Stimulated activated CD4-positive, alpha-beta T cell treated with anti-CD3 and anti-CD28 coated beads, Interleukin-12 subunit alpha, Interleukin-12 subunit beta, amount 100 ng/mL, for 48 hours (primary cell): ENCODE results near the gene CD99.
"Not testable (repeated sequence)": the region's sequence is repeated elsewhere in the genome, so short reads cannot be mapped to it uniquely, and the experiment has no call there.

Experiments used
- DNase-seq, 3 donors: peaks; one replicate each; pipeline ENCODE4 v3.0.0-alpha.2; 2020; ENCODE audit warnings: low read depth in 2 of 3, low spot score in 1 of 3

Gene CD99

DNA sequence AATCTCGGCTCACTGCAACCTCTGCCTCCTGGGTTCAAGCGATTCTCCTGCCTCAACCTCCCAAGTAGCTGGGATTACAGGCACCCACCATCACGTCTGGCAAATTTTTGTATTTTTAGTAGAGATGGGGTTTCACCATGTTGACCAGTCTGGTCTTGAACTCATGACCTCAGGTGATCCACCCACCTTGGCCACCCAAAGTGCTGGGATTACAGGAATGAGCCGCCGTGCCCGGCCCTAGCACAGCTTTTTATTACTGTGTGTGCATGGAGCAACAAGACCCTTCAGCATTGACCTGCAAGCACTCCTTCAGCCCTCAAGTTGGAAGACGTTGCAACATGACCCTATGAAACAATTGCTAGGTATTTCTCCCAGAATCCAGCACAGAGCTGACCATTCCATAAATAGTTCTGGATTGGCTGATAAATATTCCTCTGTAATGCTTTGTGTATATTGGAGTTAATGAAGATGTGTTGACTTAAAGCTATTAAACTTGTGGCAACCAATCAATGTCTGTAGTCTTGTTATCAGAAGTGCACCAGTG lies 15.4 kb upstream of the CD99 start:
- DNase-seq: not testable (repeated sequence)

DNA sequence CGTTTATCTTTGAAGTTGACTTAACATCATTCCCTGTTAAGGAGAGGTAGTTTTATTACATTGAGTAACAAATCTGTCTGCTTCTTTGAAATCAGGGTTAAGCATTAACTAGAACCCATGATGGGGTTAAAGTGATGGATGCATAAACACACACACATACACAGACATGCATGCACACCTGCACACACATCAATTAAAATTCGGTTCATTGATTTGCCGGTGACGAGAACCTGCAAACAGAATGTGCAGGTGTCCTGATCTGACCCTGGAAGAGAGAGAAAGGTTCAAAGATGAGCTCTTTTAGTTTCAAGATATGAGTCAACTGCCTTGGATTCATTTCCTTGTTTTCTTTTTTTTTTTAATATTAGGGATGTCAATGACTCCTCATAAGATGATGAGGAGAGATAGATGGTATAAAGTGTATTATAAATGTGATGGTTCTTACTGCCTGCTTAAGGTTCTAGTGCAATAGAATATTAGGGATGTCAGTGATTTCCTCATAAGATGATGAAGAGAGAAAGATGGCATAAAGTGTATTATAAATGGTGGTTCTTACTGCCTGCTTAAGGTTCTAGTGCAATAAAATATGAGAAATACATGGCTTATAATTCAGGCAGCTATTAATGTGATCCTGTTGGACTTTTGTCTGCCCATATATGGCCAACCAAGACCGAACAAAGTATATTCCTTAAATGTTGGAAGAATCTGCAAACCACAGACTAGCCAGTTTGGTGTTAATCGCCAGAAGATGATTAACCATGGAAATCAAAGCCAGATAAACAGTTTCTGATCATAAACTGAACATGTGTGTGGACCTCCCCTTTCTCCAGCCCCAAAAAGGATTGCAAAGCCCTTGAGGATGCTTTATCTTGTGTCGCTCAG lies 14.1 kb upstream of the CD99 start:
- DNase-seq: no peak

DNA sequence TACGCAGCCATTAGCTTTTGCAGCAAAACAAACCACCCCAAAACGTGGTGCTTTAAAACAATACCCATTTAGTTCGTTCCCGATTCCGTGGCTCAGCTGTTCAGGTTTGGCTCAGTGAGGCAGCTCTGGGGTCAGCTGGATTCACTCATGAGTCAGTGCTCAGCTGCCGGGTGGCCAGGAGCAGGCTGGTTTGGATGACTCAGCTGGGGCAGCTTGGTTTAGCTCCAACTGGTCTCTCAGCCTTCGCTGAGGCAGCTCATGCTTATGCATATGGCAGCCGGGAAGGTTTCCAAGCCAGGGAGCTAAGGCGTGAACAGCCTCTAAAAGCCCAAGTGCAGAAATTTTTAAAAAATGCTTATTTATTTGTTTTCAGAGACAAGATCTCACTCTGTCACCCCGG lies 13.3 kb upstream of the CD99 start:
- DNase-seq: no peak

DNA sequence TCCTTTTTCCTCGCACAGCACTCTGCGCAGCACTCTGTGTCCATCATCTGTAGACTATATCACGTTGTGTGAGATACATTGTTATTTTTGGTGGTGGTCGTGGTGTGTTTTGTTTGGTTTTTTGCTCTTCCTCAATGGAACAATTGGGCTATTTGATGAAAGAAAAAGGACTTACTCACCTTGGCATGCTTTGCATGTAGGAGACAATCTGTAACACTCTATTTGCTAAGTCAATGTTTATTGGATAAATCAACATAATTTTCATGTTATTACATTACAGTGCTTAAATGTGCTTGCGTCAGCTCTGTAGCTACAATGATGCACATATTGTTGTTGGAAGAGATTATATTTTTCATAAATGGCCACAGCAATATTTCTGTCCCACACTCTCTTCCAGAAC lies 12.5 kb upstream of the CD99 start:
- DNase-seq: no peak

DNA sequence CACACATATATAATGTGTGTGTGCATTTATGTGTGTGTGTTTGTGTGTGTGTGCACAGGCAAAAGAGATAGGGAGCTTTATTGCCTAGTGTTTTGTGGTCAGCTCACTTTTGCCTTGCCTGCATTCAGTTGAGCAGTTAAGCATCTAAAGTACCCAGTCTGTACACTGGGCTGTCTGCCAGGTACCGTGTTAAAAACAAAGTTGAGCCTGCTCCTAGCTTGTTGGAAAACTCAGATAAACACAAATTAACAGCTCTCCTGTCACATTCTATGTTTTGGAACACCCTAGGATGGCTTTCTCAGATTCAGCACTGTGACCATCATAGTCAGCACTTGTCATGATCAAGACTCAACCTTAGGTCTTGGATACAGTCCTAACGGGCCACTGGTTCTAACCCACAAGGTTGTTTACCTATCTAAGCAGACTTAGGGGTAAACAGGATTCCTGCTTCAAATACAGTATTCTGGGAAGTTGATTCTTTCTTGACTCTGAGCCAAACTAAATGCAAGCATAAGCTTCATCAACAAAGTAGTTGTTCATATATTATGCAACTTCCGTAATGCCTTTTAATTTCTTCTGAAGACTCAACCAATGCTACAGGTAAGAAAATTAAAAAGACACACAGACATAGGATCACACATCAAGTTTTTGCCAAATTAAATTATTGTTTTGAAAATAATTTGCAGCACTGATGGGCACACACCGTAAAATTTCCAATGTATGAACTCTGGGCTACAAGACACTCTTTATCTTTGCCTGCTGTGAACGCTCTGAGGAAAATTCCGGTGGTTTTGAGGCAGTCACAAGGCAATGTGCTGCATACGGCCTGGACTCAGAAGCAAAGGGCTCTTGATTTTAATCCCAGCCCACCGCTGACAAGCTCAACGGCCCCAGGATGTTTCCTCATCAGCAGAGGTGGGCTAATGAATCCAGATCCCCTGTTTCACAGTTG lies 11.3 kb upstream of the CD99 start:
- no peak for DNase-seq

DNA sequence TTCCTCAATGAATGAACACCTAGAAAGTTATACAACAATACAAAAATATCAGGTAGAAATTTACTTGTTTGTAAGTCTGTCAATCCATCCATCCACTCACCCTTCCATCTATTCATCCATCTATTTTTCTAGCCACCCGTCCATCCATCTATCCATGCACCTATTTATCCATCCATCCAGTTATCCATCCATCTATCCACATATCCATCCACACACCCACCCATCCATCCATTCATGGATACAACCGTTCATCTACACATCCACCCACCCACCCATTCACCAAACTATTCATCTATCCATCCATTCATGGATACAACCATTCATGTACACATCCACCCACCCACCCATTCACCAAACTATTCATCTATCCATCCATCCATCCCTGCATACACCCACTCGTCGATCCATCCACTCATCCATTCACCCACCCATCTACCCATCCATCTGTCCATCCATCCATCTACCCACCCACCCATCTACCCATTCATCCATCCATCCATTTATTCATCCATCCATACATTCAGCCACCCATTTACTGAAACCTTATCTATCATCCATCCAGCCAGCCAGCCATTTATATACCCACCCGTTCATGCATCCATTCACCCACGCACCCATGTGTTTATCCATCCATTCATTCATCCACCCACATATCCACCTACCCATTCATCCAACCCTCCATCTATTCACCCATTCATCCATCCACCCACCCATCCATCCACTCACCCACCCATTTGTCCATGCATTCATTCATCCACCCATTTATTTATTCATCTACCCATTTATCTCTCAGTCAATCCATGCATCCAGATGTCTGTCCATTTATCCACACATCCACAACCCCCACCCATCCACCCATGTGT lies 10.4 kb upstream of the CD99 start:
- DNase-seq: no peak

DNA sequence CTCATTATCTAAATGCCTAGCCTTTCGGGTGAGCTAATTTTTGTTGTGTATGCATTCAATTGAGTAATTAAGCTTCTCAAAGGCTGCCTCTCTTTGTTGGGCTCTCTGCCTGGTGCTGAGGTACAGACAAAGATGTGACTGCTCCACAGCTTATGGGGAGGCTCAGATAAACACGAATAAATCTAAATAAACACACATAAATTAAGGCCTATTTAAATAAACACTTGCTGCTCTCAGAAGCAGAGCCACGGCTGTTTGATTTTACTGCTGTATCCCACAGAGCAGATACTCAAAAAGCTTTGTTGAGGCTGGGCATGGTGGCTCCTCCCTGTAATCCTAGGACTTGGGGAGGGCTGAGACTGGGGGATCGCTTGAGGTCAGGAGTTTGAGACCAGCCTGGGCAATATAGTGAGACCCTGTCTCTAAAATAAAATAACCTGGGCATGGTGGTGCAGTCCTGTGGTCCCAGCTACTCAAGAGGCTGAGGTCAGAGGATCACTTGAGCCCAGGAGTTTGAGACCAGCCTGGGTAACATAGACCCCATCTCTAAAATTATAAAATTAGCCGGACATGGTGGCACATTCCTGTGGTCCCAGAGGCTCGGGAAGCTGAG lies 8.4 kb upstream of the CD99 start:
- DNase-seq: no peak

DNA sequence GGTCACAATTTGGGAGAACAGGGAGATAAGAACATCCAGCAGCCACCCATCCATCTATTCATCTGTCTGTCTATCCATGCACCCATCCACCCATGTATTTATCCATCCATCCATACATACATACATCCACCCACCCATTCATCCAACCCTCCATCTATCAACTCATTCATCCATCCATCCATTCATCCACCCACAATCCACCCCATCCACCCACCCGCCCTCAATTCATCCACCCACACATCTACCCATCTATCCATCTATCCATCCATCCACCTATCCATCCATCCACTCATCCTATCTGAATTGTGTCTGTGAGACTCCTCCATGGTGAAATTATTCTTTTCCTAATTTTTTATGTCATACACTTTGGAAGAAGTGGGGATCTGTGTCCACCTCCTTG lies 6.8 kb upstream of the CD99 start:
- no peak for DNase-seq

DNA sequence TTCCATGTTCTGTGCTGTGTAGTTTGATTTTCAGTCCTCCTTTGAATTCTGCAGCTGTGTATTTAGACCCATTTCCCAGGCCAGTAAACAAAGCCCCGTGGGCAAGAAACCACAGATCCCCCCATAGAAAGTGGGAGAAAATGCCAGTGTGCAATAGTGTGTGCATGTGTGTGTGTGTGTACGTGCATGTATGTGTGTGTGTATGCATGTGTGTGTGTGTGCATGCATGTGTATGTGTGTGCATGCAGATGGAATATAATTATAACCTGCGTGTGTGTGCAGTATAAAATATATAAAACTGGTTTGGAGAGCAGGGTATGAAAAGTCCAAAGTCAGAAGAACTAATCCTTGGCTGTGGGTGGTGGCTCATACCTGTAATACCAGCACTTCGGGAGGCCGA lies 5.2 kb upstream of the CD99 start:
- no peak for DNase-seq

DNA sequence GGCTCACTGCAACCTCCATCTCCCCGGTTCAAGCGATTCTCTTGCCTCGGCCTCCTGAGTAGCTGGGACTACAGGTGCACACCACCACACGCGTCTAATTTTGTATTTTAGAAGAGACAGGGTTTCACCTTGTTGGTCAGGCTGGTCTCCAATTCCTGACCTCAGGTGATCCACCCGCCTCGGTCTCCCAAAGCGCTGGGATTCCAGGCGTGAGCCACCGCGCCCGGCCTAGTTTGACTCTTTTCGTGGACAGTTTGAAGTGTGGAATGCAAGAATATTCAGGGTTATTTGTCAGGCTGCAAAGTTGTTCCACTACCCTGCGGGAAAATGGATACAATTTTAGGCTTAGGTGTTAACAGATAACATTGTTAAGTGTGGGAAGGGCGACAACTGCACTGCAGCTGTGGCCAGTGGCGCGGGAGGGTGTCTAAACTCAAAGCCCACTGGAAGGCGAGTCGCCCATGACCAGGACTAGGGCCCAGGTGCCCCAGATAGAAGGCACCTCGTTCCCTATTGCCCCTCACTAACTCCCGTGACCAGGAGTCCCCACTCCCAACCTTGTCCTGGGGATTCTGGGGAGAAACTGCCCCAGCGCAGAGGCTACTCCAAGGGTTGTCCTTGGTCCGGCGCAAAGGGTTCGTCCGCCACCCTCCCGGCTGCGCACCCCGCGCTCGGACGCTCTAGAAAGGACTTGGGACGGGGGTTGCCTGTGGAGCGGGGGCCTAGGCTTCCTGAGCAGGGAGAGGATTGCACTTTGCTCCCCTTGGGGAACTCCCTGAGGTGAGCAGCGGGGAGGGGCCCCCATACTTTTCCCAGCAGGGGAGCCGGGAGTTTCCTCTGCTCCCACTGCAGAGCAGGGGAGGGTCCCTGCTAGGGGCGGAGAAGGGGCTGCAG lies 1.1 kb upstream of the CD99 start:
- DNase-seq: no peak

DNA sequence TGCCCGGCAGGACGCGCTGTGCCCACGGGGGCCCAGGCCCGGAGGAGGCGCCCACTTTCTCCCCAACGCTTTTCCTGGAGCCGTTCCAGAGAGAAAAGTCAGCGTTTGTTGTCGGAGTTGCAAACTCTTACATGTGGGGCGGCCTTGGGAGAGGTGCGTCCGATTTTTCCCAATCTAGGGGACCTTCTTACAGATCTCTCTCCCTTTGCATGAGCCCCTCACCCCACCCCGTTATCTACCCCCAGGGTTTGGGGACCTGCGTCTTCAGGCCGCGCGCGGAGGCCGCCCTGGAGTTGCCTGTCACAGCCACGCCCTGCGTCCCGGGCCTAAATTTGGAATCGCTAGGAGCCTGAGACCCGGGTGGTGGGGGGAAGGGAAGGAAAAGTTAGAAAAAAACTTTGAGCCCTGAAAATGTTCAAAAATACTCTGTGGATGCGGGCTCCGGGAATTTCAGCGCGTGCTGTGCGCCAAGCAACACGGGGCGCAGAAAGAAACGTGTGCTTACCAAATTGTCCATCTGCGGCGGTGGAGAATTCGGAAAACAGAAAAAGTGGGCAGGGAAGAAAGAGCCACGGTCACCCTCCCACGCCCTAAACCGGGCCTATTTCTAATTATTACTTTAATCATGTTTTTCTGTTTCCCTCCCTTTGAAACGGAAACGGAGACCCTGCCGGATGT lies 587 bp downstream of the CD99 start:
- no peak for DNase-seq

DNA sequence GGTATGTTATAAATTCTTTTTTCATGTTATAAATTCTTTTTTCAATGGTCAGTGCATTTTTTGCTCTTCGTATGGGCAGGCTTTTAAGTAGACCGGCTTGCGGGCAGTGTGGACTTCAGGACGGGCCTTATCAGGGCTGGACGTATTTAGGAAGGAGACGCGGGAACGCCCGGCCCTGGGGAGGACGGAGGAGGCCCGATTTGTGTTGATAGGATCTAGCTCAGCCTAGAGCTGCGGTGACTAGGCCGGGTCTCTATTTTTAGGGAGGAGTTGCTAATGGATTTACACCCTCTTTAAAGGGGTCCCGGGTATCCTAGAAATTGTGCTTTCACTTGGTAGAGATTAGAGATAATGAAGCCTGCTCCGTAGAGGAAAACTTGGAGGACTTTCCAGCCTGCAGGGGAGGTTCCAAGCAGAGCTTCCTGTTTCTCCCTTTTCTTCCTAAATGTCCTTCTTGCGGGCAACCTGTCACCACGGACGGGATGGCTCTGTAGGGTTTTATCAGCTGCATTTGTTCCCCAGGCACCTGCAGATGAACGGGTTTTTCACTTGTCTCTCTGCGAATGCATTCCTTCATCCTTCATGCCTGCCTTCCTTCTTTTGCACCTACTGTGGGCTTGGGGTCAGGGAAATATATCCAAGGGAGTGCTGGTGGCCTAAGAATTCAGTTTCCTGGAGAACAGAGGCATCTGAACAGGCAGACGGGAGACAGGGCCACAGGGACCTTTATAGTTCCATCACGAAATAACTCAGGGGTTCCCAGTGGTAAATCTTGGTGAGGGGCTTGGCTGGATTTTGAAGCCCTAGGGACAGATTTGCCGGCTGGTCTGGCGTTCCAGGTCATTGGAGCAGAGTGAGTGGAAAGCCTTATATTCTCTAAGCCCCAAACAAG lies 1.4 kb downstream of the CD99 start:
- no peak for DNase-seq

DNA sequence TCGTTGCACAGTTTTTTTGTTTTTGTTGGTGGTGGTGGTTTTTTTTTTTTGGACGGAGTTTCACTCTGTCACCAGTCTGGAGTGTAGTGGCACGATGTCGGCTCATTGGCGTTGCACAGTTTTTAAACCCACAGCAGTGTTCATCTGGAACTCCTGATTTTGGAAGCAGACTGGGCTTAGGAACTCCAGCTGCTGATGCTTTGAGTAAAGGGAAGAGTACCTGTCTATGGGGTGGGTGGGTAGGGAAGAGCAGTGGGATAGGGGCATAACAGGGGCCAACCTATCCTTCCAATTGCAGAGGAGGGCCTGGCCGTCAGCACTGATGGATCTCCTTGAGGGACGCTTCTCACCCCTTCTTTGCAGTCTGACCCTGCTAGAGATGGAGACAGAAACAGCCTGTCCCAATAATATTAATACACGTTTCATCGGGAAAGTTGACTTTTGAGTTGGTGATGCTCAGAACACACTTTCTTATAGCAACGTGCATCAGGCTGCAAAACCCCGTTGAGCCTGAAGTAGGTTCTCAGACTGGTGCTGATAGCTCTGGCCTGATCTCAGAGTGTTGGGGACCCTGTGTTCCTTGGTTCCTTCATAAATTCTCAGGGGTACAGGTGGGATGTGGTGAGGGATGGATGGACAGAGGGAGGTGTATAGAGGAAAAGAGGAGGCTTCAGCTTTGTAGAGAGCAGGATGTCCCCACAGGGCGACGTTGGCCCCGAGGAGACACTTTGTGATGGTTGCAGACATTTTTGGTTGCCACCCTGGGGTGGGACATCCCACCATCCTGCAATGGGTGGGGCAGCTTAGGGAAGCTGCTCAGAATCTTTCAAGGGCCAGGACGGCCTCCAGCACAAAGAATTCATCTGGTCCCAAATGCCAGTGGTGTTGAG lies 2.3 kb downstream of the CD99 start:
- DNase-seq: no peak

DNA sequence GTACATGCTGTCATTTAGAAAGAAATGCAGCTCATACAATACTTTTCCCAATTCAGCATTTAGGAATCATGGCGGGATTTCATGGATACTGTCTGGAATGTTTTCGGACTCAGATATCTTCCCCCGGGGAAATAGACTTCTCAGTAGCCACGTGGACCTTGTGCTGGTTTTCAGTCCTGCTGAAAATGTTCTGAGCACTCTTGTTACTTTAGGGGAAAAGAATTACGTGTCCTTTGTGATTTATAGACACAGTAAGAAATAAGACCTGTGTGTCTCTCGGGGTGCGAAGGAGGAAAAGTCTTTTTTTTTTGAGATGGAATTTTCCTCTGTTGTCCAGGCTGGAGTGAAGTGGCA lies 3.8 kb downstream of the CD99 start:
- no peak for DNase-seq

DNA sequence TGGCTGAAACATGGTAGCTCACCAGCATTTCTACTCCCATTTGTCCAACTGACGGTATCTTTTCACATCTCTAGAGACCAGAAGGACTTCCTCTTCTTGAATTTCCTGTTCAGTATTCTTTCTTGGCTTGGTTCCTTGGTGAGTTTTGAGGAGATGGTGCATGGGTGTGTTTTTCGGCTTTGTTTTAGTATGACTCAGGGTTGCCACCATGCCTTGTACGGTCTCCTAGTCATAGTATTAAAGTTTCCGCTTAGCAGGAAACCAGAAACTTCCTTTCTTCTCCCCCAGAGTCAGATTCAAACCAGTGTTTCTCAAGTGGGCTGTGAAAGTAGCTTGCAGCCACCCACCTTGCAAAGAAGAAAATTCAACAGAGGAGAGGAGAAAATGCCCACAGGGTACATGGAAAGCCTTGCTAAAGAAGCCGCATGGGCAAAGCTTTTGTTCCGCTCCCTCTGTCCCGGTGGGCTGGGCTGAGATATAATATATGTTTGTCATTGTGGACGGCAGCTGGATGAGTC lies 5.7 kb downstream of the CD99 start:
- DNase-seq: peak in 2 of 3 donors; percentile 43 to 51

DNA sequence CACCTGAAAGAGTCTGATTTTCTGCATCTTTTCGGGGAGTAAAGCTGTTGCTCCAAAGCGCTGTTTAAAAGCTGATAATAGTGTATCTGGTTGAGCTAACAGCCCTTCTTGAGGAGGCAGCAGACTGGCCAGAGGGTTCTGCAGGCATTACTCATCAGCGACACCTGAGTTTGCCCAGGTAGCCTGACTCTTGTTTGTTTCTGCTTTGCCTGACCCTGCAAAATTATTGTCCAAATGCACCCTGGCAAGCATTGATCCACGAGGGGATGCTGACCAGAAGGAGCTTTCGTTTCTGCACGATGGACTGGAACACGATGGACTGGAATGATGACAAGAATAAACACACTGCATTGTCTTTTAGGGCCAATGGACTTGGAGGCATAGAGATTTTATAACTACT lies 6.2 kb downstream of the CD99 start:
- no peak for DNase-seq
